Omental fat pad (tissue), 4 donors: Measurements from ENCODE around the gene ZNF490. TPM values are rescaled to one million over a fixed set of nuclear protein-coding genes. Genes with fewer than 3 reads are reported as not detected.
A peak's percentile ranks its signal among the peaks of the same experiment; 100 is the strongest.

Experiments used
- ATAC-seq: fragments of 150-250 bp; one replicate; pipeline ENCODE4 v1.9.1; 2016; ENCODE audit warnings: mild to moderate bottlenecking, moderate library complexity; ENCODE audit not compliant: low FRiP score
- DNase-seq: peaks from one replicate; pipeline ENCODE4 v3.0.0-alpha.2; 2019; ENCODE audit warnings: low spot score
- total RNA-seq, 4 donors: library from RNA; depleted of rRNA; stranded (reverse); fragments of >200 nt; gene quantifications; one replicate each; pipeline ENCODE4 v1.1.0, GENCODE V29; 2016
- TF ChIP-seq, protein P1 (sequence below), 3 donors: fragments of 450-650 bp; IDR thresholded peaks; one replicate each; pipeline ENCODE4 v1.5.1; 2016 to 2017; ENCODE audit warnings: antibody characterized with exemption in 3 of 3, mild to moderate bottlenecking in 3 of 3, moderate library complexity in 2 of 3

ZNF490 gene
- total RNA-seq, 4 donors from 2014 or later: 3.6 to 6.3 (median 4.7) TPM

DNA sequence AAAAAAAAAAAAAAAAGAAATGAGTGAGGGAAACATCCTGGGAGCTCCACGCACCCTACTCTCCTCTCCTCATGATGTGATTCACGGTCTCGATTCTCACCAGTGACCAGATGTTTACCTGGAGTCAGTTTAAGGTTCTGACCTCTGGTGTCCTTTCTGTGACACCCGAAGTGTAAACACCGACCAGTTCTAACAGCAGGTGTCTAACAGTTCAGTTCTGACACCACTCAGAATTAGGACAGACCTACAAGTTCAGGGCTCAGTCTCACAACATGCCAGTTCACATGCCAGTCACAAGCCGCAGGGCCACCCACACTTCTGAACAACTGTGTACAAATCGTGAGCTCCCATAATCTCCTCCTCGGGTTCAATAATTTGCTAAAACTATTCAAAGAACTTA is 65.3 kb downstream of the ZNF490 start:
- TF ChIP-seq, protein P1, sequence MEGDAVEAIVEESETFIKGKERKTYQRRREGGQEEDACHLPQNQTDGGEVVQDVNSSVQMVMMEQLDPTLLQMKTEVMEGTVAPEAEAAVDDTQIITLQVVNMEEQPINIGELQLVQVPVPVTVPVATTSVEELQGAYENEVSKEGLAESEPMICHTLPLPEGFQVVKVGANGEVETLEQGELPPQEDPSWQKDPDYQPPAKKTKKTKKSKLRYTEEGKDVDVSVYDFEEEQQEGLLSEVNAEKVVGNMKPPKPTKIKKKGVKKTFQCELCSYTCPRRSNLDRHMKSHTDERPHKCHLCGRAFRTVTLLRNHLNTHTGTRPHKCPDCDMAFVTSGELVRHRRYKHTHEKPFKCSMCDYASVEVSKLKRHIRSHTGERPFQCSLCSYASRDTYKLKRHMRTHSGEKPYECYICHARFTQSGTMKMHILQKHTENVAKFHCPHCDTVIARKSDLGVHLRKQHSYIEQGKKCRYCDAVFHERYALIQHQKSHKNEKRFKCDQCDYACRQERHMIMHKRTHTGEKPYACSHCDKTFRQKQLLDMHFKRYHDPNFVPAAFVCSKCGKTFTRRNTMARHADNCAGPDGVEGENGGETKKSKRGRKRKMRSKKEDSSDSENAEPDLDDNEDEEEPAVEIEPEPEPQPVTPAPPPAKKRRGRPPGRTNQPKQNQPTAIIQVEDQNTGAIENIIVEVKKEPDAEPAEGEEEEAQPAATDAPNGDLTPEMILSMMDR (IDR thresholded peaks at IDR 0.05): no peak

DNA sequence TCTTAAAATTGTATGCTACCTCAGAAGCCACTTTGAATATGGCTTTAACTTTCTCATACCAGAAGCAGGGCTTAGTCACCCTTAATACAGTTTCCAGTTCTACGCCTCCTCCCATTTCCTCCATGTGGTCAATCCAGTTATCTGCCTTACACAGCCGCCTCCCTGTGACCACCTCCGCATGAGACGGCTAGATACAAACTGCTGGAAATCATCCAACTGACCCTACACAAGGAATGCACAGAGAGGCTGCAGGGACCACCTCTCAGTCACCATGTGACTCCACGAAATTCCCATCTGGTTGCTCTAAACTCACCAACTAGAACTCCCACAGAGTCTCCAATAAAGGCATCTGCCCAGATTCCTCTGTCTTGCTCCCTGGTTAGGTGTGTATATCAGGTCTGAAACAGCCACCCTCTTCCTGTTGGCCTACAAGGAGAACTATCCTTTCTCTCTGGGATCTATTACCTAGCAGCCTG is 66.2 kb downstream of the ZNF490 start:
- DNase-seq (no peak), ATAC-seq (peak; percentile 37)
- TF ChIP-seq, protein P1 (IDR thresholded peaks at IDR 0.05): no peak

More for the DNA sequence above, 65.3 kb downstream of the ZNF490 start:
- ATAC-seq: no peak
- DNase-seq: no peak

DNA sequence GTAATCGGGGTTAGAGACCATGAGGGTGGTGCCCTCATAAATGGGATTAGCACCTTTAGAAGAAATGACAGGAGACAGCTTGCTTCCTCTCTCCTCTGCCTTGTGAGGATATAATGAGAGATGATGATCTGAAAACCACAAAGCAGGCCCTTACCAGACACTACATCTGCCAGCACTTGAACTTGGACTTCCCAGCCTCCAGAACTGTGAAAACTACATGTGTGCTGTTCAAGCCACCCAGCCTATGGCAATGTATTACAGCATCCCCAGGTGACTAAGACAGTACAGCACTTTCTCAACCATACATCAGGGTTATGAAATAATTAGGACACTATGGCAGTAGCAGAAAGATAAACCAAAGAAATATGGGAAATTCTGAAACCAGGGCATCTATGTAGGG is 66.8 kb downstream of the ZNF490 start:
- TF ChIP-seq, protein P1 (IDR thresholded peaks at IDR 0.05): no peak
- DNase-seq (no peak), ATAC-seq (no peak)

Other genes starting within 250 kb of the ZNF490 start
- 1 to 10 TPM; 1.8 to 7.9 (median 3.0) TPM for gene ZNF442, start 245.1 kb downstream of the ZNF490 start, total RNA-seq
- 10 to 100 TPM in 1 of 4 donors, 1 to 10 TPM in 3; 3.1 to 11.0 (median 4.2) TPM for gene ZNF799, start 209.5 kb downstream of the ZNF490 start, total RNA-seq
- 1 to 10 TPM; 2.3 to 6.5 (median 2.7) TPM for gene ZNF443, start 169.8 kb downstream of the ZNF490 start, total RNA-seq
- gene ZNF709, start 126.0 kb downstream of the ZNF490 start, total RNA-seq: 1 to 10 TPM; 1.8 to 4.6 (median 2.4) TPM
- 10 to 100 TPM in 2 of 4 donors, 1 to 10 TPM in 2; 5.9 to 16.1 (median 8.3) TPM for gene ZNF564, start 59.3 kb downstream of the ZNF490 start, total RNA-seq
- 10 to 100 TPM; 12.9 to 23.3 (median 16.3) TPM for gene ZNF791, start 107 bp upstream of the ZNF490 start, total RNA-seq
- 100 to 1,000 TPM in 1 of 4 donors, 10 to 100 TPM in 3; 63.8 to 104 (median 74.6) TPM for gene MAN2B1, start 55.9 kb upstream of the ZNF490 start, total RNA-seq
- 10 to 100 TPM in 1 of 4 donors, 1 to 10 TPM in 3; 7.1 to 10.2 (median 8.5) TPM for gene WDR83, start 56.0 kb upstream of the ZNF490 start, total RNA-seq
- gene DHPS, start 71.1 kb upstream of the ZNF490 start, total RNA-seq: 100 to 1,000 TPM in 1 of 4 donors, 10 to 100 TPM in 3; 68.5 to 119 (median 80.9) TPM
- gene GNG14, start 77.2 kb upstream of the ZNF490 start, total RNA-seq: not detected
- gene FBXW9, start 85.8 kb upstream of the ZNF490 start, total RNA-seq: 1 to 10 TPM; 3.2 to 5.6 (median 4.4) TPM
- 10 to 100 TPM; 44.8 to 95.4 (median 55.8) TPM for gene TNPO2, start 113.1 kb upstream of the ZNF490 start, total RNA-seq
- gene TRIR, start 123.9 kb upstream of the ZNF490 start, total RNA-seq: 100 to 1,000 TPM; 309 to 348 (median 323) TPM
- 10 to 100 TPM; 36.6 to 55.4 (median 48.9) TPM for gene GET3, start 126.7 kb upstream of the ZNF490 start, total RNA-seq
- gene BEST2, start 141.0 kb upstream of the ZNF490 start, total RNA-seq: not detected
- gene HOOK2, start 164.7 kb upstream of the ZNF490 start, total RNA-seq: 10 to 100 TPM; 26.9 to 71.3 (median 56.3) TPM
- gene JUNB, start 180.7 kb upstream of the ZNF490 start, total RNA-seq: 1,000 to 10,000 TPM in 2 of 4 donors, 100 to 1,000 TPM in 2; 852 to 2,498 (median 1,079) TPM
- gene PRDX2, start 191.0 kb upstream of the ZNF490 start, total RNA-seq: 100 to 1,000 TPM; 165 to 320 (median 219) TPM
- gene THSD8, start 191.3 kb upstream of the ZNF490 start, total RNA-seq: not detected
- 10 to 100 TPM in 1 of 4 donors, 1 to 10 TPM in 3; 2.8 to 10.4 (median 5.9) TPM for gene RNASEH2A, start 195.8 kb upstream of the ZNF490 start, total RNA-seq
- not detected for gene RTBDN, start 223.8 kb upstream of the ZNF490 start, total RNA-seq
- gene MAST1, start 227.7 kb upstream of the ZNF490 start, total RNA-seq: not detected